Measurements from ENCODE around the gene ERN1. TPM values are rescaled to one million over a fixed set of nuclear protein-coding genes. Genes with fewer than 3 reads are reported as not detected.

Gene ERN1
- total and polyA plus RNA-seq, 2 of the 8 experiments (the other 6 are each of a cell fraction or from before 2014, with no cell fraction given): 1.8 to 3.9 TPM

GRCh38 chr17:64016231-64016784 lies 113.6 kb downstream of the ERN1 start:
- Histone ChIP-seq H2BK12ac (ENCODE audit: low read depth, low read length) (no peak overlapping the region), H3K79me1 (ENCODE audit: low read depth, low read length) (no peaks in the 10 kb centered on the region), H3K4ac (replicated peaks; ENCODE audit: insufficient read length, low read depth, low read length) (no peak overlapping the region), H4K5ac (ENCODE audit: insufficient read length, low read depth, low read length) (no peak overlapping the region), H3K27me3 (replicated peaks in 1 of 4; ENCODE audit: control insufficient read depth in 3 of 4, extremely low read depth in 1 of 4, insufficient read depth in 3 of 4, low read length in 3 of 4) (no peaks in the 10 kb centered on the region), H4K91ac (replicated peaks; ENCODE audit: insufficient read length, low read length) (no peak overlapping the region), H3K23me2 (ENCODE audit: low read depth, low read length) (no peaks in the 10 kb centered on the region), H2AK5ac (ENCODE audit: low read depth, low read length) (no peak overlapping the region), H3K9me3 (ENCODE audit: insufficient read depth in 2 of 2, low read depth in 1 of 2, low read length in 1 of 2) (no peaks in the 10 kb centered on the region), H3K56ac (replicated peaks; ENCODE audit: insufficient read length, low read depth, low read length) (no peak overlapping the region), H2BK15ac (ENCODE audit: low read length) (no peak overlapping the region), H3K4me1 (replicated peaks in 1 of 4; ENCODE audit: control insufficient read depth in 3 of 4, insufficient read depth in 4 of 4, low read length in 3 of 4) (peaks cover 0 to 5% (median 3%) of the 10 kb centered on the region in 4 experiments; a peak in 5 of 7 replicates), H3K18ac (ENCODE audit: extremely low read depth, low read length) (no peak overlapping the region), H3K14ac (ENCODE audit: insufficient read length) (no peak overlapping the region), H3K4me2 (ENCODE audit: insufficient read depth in 1 of 2, low read depth in 2 of 2, low read length in 2 of 2) (no peak overlapping the region), H3K4me3 (ENCODE audit: extremely low read depth in 1 of 4, insufficient read depth in 2 of 4, low read depth in 3 of 4, low read length in 4 of 4) (no peak overlapping the region), H2AFZ (ENCODE audit: low read length) (no peak overlapping the region), H4K8ac (ENCODE audit: extremely low read depth, insufficient read depth, low read length) (no peak overlapping the region), H4K20me1 (replicated peaks in 1 of 2; ENCODE audit: control insufficient read depth in 1 of 2, insufficient read depth in 2 of 2, low read length in 2 of 2) (no peaks in the 10 kb centered on the region), H3K23ac (ENCODE audit: insufficient read length) (no peak overlapping the region), H2BK120ac (replicated peaks; ENCODE audit: low read depth, low read length) (no peak overlapping the region), H3K36me3 (ENCODE audit: control insufficient read depth in 2 of 4, insufficient read depth in 4 of 4, low read length in 3 of 4) (no peaks in the 10 kb centered on the region), H2BK20ac (ENCODE audit: low read length) (no peak overlapping the region), H3K27ac (ENCODE audit: low read depth, low read length) (no peak overlapping the region), H2BK5ac (ENCODE audit: low read depth, low read length) (no peak overlapping the region), H3K9ac (replicated peaks in 1 of 4; ENCODE audit: extremely low read depth in 1 of 4, low read depth in 3 of 4, low read length in 3 of 4) (no peak overlapping the region), H3K79me2 (ENCODE audit: control insufficient read depth in 1 of 2, insufficient read depth in 2 of 2, low read length in 2 of 2) (no peaks in the 10 kb centered on the region)
- DNase-seq (ENCODE audit: low read depth in 1 of 2, low spot score in 2 of 2) (peak in 1 of 2 experiments; percentile 38), FAIRE-seq (no peak)
- CTCF ChIA-PET (ENCODE audit: partially characterized antibody): interaction anchor here (0.5 to 3.5 kb wide), 25 partner anchors 9 to 329 kb away, joined by 3 to 25 read pairs (median 4); partner anchors contain the start of gene PRR29
- 80% methylated on average over 5 of the region's 5 CpGs; no CpG with 5 or more reads in 1 of the 2 experiments for WGBS, 2 experiments (ENCODE audit: extremely low coverage in 1 of 2, insufficient coverage in 1 of 2, insufficient read length in 1 of 2, insufficient replicate concordance in 2 of 2, low coverage in 1 of 2, low lambda C conversion rate in 2 of 2, missing lambda C conversion rate in 1 of 2)
- POLR2A ChIA-PET (ENCODE audit: partially characterized antibody): no interaction called here
- TF ChIP-seq USF2 (IDR thresholded peaks at IDR 0.05; ENCODE audit: low read length): no peak
- TF ChIP-seq SAP30 (IDR thresholded peaks at IDR 0.05; ENCODE audit: insufficient read depth, insufficient replicate concordance, low read length): no peak
- no peak for TF ChIP-seq CTBP2 (IDR thresholded peaks at IDR 0.05; ENCODE audit: borderline replicate concordance, insufficient read depth, insufficient read length, low read length)
- no peak for TF ChIP-seq RFX5 (IDR thresholded peaks at IDR 0.05; ENCODE audit: borderline replicate concordance, low read depth, low read length)
- no peak for TF ChIP-seq BRCA1 (IDR thresholded peaks at IDR 0.05; ENCODE audit: low read depth, low read length)
